ENCODE data around the gene PKD1L1. TPM values are rescaled to one million over a fixed set of nuclear protein-coding genes. Genes with fewer than 3 reads are reported as not detected.

PKD1L1 gene
- total RNA-seq, 1 donor from 2014 or later, result 0.58 TPM

DNA sequence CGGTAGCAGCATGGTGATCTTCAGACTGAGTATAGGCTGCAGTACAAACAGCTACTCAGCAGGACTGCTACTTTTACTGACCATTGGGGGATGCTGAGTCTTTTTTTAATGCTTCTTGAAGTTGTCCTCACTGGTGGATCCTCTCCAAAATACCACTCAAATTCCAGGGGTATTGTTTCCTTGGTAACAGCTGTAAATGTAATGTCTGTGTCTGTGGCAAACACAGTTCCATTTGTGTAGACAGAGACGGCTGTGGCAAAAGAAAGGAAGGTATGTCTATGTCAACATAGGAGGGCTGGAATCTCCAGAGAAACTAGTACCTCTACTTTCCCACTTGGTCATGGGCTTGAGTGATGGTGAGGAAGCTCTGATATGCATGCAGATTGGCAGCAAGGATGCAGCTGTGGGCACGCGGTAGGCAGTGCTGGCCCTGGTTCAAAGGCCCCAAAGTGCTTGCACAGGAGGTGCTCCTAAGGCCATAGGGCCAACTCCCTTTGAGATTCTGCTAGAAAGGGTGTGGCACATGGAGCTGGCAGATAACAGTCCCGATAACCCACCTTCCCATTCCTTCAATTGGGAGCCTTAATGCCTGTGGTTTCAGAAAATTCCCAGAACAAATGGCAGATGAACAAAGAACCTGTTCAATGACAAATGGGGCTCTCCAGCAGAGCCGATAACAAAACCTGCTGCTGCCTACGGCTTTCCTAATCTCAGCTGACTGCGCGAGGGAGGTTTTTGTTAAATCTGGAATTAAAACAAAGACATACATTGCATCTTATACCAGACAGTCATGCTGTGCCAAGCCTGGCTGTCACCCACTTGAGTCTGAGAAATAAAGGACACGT lies 43.0 kb downstream of the PKD1L1 start:
- no peak for DNase-seq (ENCODE audit: low spot score)

GRCh38 chr7:47902013-47902412 lies 46.3 kb downstream of the PKD1L1 start:
- no peak for DNase-seq (ENCODE audit: low spot score)

DNA sequence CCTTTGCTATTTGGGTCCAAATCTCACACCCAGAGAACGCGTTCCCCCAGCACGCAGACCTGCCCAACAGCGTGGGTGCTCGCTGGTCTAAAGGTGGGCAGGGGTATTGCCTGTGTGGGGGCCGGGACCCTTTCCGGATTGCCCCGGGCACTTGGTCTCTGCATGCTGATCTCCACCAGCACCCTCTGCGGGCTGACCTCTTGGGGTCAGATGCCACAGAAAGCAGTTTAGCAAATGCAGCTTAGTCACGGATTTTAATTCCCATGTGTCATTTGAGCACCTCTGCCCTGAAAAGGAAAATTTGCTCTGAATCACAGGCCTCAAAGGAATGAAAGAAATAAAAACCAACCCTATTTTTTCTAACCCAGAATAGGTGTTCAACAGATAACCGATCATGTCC lies 46.7 kb downstream of the PKD1L1 start:
- DNase-seq (ENCODE audit: low spot score), result no peak

DNA sequence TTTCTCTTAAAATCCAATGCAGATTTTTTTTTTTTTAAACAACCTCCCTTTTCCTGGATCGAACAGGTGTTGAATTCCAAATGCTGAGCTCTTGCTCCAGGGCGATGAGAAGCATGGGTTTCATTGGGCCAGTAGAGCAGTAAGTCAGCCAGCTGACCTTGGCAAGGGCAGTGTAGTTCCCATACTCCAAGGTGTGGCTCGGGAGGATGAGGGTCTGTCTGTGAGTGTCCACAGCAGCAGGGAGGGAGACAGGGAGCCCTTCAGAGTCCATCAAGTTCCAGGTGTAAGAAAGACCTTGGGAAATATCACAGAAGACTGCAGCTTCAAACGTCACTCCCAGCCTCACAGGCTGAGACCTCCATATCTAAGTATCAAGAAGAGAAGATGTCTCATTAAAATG lies 50.4 kb downstream of the PKD1L1 start:
- DNase-seq (ENCODE audit: low spot score), result no peak

DNA sequence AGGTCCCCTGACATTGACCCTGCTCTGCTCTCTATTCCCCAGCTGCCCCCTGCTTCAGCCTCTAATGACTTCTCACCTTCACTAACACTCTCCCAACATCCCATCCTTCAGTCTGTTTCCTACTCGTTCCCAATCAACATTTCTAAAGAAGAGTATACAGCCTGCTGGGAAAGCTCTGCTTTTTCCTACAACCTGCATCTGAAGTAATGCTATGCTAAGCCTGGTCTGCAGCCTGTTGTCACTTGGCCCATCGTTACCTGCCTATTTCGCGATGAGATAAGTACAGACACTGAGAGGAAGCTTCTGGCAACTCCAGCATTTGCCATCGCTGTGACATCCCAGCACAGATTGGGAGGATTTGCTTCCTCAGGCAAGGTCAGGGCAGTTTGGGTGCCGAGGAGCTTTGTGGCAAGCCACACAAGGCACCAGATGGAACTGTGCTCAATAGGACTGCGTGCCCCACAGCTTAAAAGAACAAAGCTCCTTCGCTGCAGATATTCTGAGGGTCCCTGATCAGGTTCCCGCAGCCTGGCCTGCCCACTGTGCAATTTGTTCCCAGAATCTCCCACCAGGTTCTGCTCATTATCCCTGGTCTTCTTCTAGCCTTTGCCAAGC lies 51.4 kb downstream of the PKD1L1 start:
- DNase-seq (ENCODE audit: low spot score), result no peak

DNA sequence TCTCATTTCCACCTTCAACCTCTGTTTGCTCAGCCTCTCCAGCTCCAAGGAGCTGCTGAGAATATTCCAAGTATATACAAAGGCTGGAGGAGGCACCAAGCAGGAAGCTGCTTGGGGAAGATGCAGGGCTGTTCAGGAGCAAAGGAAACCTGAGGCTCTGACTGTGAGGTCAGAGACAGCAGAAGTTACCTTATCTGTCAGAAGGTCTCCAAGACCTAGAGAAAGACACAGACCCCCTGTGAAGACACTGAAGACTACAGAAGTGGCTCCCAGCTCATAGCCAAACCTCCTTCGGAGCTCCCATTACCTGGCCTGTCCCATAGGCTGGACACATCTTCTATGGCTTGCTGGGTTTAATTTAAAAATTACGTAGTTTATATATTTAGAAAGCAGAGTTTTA lies 53.2 kb downstream of the PKD1L1 start:
- DNase-seq (ENCODE audit: low spot score), result no peak

GRCh38 chr7:47893721-47894365 lies 54.4 kb downstream of the PKD1L1 start:
- DNase-seq (ENCODE audit: low spot score), result no peak

GRCh38 chr7:47893238-47893637 lies 55.0 kb downstream of the PKD1L1 start:
- no peak for DNase-seq (ENCODE audit: low spot score)

- DNase-seq (ENCODE audit: low spot score), result no peak
These were observed 57.7 kb downstream of the PKD1L1 start for GRCh38 chr7:47890606-47891005.

GRCh38 chr7:47890125-47890524 lies 58.1 kb downstream of the PKD1L1 start:
- DNase-seq (ENCODE audit: low spot score), result no peak

DNA sequence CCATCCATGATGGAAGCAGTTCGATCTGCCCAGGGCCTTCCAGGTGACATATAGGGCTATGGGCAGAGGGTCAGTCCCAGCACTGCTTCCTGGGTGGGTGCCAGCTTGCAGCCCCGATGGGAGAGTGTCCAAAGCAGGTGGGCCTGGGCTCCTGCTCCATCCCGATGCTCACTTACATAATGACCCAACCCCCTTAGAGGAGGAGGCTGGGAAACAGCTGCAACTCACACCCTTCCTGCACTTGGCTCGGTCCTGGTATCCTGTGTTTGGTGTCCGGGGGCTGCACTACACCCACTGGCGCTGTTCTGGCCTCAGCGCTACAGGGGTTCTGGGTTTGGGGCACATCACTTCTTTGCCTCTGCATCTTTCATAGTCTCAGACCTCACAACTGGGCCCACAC lies 58.5 kb downstream of the PKD1L1 start:
- DNase-seq (ENCODE audit: low spot score), result no peak

GRCh38 chr7:47888371-47889265 lies 59.6 kb downstream of the PKD1L1 start:
- no peak for DNase-seq (ENCODE audit: low spot score)

- DNase-seq (ENCODE audit: low spot score), result no peak
These were observed 61.1 kb downstream of the PKD1L1 start for GRCh38 chr7:47887016-47887640.

DNA sequence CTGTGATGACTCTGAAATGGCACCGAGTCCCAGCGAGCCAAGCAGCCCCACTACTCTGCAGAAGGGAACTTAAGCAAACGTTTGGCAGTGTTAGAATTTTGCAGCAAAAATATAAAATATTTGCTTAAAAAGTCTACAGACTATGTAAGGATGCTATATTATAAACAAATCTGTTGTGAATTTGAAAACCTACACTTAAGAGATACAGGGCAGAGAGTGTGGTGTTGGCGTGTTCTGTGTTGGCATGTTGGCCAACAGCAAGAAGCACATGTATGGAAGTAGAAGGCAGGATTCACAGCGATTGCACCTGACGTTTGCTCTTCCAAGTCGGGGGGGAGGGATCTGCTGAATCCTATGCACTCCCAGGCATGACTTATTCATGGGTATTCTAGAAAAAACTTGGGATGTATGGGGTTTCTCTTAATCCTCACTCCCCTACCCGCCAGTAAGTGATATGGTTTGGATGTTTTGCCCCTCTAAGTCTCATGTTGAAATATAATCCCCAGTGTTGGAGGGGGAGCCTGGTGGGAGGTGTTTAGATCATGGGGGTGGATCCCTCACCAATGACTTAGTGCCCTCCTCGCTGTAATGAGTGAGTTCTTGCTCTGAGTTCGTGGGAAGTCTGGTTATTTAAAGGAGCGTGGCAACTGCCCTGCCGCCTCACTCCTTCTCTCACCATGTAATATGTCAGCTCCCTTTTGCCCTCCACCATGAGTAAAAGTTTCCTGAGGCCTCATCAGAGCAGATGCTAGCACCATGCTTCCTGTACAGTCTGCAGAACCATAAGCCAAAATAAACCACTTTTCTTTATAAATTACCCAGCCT lies 62.1 kb downstream of the PKD1L1 start:
- DNase-seq (ENCODE audit: low spot score), result no peak

DNA sequence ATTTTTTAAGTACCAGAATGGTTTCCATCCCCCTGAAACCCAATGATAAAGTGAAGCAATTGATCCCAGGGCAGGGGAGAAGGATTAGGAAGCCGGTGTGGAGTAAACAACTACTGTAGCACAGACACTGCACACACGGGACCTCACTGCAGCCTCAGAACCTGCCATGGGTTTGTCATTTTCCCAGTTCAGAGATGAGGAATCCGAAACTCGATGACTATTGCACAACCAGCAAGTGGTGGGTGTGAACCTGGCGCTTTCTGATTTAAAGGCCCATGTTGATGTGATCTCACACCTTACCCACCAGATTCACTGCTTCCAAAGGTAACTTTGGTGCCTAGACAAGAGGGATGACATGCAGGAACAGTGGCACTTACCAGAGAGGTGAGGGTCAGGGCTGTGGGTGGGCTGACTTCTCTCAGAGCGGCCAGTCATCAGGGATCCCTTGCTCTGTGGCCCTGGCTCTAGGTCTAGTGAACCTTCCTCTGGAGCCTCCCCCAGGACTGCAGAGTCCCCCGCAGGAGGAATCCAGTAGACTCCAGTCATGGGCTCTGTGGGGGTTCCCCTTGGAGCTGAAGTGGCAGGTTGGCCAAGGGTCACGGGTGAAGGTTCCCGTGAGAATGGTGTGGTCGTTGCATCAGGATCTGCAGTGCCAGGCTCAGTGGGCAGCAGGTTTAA lies 62.8 kb downstream of the PKD1L1 start:
- DNase-seq (ENCODE audit: low spot score), result peak; percentile 68

GRCh38 chr7:47884675-47885074 lies 63.6 kb downstream of the PKD1L1 start:
- peak; percentile 43 for DNase-seq (ENCODE audit: low spot score)

GRCh38 chr7:47882635-47883034 lies 65.6 kb downstream of the PKD1L1 start:
- DNase-seq (ENCODE audit: low spot score), result peak; percentile 20

GRCh38 chr7:47881256-47881655 lies 67.0 kb downstream of the PKD1L1 start:
- no peak for DNase-seq (ENCODE audit: low spot score)

DNA sequence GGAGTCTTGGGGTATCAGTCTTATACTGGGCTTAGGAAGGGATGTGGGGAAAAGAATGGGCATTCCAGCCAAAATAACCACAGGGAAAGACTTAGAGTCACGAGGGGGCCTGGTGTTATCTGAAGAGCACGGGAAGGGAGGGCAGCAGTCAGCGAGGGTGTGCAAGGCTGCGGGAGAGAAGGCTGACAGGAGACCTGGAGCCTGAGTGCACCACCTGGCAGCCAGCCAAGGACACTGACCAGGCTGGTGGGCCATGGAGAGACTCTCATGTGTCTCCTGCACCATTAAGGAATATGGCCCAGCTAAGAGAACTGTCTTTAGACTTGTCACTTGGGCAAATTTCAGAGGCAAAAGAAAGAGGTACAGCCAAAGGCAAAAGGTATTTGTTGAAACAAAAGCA lies 69.6 kb downstream of the PKD1L1 start:
- DNase-seq (ENCODE audit: low spot score), result peak; percentile 26
